ENCODE data around the gene SPTBN1. TPM values are rescaled to one million over a fixed set of nuclear protein-coding genes. Genes with fewer than 3 reads are reported as not detected.

SPTBN1 gene
- total and polyA plus RNA-seq, 2 experiments from 2014 or later = 125 to 435 TPM

DNA sequence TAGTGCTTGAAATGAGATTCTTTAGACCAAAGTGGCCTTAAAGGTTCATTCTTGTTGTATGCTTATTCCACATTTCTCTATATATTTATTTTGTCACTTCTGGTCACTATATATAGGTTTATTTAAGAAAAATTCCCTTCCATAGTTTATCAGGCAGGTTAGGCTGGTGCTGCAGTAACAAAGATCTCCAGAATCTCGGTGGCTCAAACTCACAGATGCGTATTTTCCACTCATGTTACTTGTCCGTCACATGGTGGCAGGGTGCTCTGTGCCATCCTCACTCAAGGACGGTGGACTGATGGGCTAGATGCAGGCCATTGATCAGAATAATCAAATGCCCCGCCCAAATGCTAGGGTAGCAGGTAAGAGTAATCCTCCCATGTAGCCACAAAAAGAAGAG lies 19.8 kb downstream of the SPTBN1 start:
- H3K4me1 ChIP-seq (ENCODE audit: low read depth) = peaks cover 72% of the 10 kb centered on the region
- no peak overlapping the region for H3K4me3 ChIP-seq
- no peaks in the 10 kb centered on the region for H3K9me3 ChIP-seq (ENCODE audit: low read depth)
- TF ChIP-seq, protein P1, sequence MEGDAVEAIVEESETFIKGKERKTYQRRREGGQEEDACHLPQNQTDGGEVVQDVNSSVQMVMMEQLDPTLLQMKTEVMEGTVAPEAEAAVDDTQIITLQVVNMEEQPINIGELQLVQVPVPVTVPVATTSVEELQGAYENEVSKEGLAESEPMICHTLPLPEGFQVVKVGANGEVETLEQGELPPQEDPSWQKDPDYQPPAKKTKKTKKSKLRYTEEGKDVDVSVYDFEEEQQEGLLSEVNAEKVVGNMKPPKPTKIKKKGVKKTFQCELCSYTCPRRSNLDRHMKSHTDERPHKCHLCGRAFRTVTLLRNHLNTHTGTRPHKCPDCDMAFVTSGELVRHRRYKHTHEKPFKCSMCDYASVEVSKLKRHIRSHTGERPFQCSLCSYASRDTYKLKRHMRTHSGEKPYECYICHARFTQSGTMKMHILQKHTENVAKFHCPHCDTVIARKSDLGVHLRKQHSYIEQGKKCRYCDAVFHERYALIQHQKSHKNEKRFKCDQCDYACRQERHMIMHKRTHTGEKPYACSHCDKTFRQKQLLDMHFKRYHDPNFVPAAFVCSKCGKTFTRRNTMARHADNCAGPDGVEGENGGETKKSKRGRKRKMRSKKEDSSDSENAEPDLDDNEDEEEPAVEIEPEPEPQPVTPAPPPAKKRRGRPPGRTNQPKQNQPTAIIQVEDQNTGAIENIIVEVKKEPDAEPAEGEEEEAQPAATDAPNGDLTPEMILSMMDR (IDR thresholded peaks at IDR 0.05; ENCODE audit: low read depth, low read length) = no peak
- no peaks in the 10 kb centered on the region for H3K36me3 ChIP-seq
- DNase-seq (ENCODE audit: low read depth in 1 of 2, low spot score in 1 of 2) = no peak
- H3K27ac ChIP-seq = peak overlapping the region; percentile 46
- H3K27me3 ChIP-seq = no peaks in the 10 kb centered on the region

GRCh38 chr2:54476852-54477251 lies 20.7 kb downstream of the SPTBN1 start:
- Histone ChIP-seq H3K4me1 (ENCODE audit: low read depth) (peaks cover 73% of the 10 kb centered on the region), H3K9me3 (ENCODE audit: low read depth) (no peaks in the 10 kb centered on the region), H3K27ac (no peak overlapping the region), H3K27me3 (no peaks in the 10 kb centered on the region), H3K36me3 (no peaks in the 10 kb centered on the region), H3K4me3 (no peak overlapping the region)
- TF ChIP-seq, protein P1 (IDR thresholded peaks at IDR 0.05; ENCODE audit: low read depth, low read length) = no peak
- DNase-seq (ENCODE audit: low read depth in 1 of 2, low spot score in 1 of 2) = no peak

- TF ChIP-seq, protein P1 (IDR thresholded peaks at IDR 0.05; ENCODE audit: low read depth, low read length) = no peak
- Histone ChIP-seq H3K27me3 (no peaks in the 10 kb centered on the region), H3K36me3 (no peaks in the 10 kb centered on the region), H3K4me3 (no peak overlapping the region), H3K4me1 (ENCODE audit: low read depth) (peaks cover 70% of the 10 kb centered on the region), H3K9me3 (ENCODE audit: low read depth) (no peaks in the 10 kb centered on the region), H3K27ac (peak overlapping the region; percentile 41)
- no peak for DNase-seq (ENCODE audit: low read depth in 1 of 2, low spot score in 1 of 2)
These were observed 21.8 kb downstream of the SPTBN1 start for GRCh38 chr2:54477896-54478295.

DNA sequence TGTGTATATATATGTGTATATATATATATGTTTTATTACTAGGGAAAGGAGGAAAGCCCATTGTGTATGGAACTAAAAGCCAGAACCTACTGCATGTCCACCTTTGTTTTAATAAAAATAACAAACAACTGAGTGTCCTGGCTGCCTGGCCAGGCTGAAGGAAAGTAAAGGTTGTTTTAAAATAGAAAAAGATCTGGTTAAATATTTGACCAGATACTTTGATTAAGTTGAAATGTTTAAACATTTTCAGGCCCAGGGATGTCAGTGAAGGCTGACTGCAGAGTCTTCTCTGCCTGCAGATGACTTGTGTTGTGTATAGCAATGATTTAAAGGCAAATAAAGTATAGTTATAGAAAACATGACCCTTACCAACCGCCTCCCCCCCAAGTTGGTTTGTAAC lies 22.8 kb downstream of the SPTBN1 start:
- Histone ChIP-seq H3K4me3 (no peak overlapping the region), H3K36me3 (no peaks in the 10 kb centered on the region), H3K9me3 (ENCODE audit: low read depth) (no peaks in the 10 kb centered on the region), H3K27ac (peak overlapping the region; percentile 2), H3K27me3 (no peaks in the 10 kb centered on the region), H3K4me1 (ENCODE audit: low read depth) (peaks cover 63% of the 10 kb centered on the region)
- TF ChIP-seq, protein P1 (IDR thresholded peaks at IDR 0.05; ENCODE audit: low read depth, low read length) = no peak
- no peak for DNase-seq (ENCODE audit: low read depth in 1 of 2, low spot score in 1 of 2)

- Histone ChIP-seq H3K4me3 (no peak overlapping the region), H3K9me3 (ENCODE audit: low read depth) (no peaks in the 10 kb centered on the region), H3K4me1 (ENCODE audit: low read depth) (peaks cover 57% of the 10 kb centered on the region), H3K27ac (peak overlapping the region; percentile 2), H3K27me3 (no peaks in the 10 kb centered on the region), H3K36me3 (no peaks in the 10 kb centered on the region)
- peak in 1 of 2 donors; percentile 86 for DNase-seq (ENCODE audit: low read depth in 1 of 2, low spot score in 1 of 2)
- TF ChIP-seq, protein P1 (IDR thresholded peaks at IDR 0.05; ENCODE audit: low read depth, low read length) = no peak
These were observed 23.3 kb downstream of the SPTBN1 start for GRCh38 chr2:54479424-54479823.

- TF ChIP-seq, protein P1 (IDR thresholded peaks at IDR 0.05; ENCODE audit: low read depth, low read length) = no peak
- no peaks in the 10 kb centered on the region for H3K9me3 ChIP-seq (ENCODE audit: low read depth)
These were observed 23.9 kb downstream of the SPTBN1 start for GRCh38 chr2:54480025-54480424.

More at GRCh38 chr2:54480025-54480424, 23.9 kb downstream of the SPTBN1 start:
- H3K4me1 ChIP-seq (ENCODE audit: low read depth) = peaks cover 56% of the 10 kb centered on the region
- H3K27ac ChIP-seq = no peak overlapping the region
- DNase-seq (ENCODE audit: low read depth in 1 of 2, low spot score in 1 of 2) = no peak
- H3K4me3 ChIP-seq = no peak overlapping the region
- no peaks in the 10 kb centered on the region for H3K27me3 ChIP-seq
- H3K36me3 ChIP-seq = no peaks in the 10 kb centered on the region
